GM15510 (cell line): ENCODE data around the gene DUS1L.

Source experiments
- POLR2A ChIP-seq: IDR thresholded peaks from 3 replicates; pipeline ENCODE4 v1.6.1; 2011; ENCODE audit warnings: borderline replicate concordance; ENCODE audit not compliant: insufficient read length; ENCODE audit errors: extremely low read depth

Gene DUS1L

DNA sequence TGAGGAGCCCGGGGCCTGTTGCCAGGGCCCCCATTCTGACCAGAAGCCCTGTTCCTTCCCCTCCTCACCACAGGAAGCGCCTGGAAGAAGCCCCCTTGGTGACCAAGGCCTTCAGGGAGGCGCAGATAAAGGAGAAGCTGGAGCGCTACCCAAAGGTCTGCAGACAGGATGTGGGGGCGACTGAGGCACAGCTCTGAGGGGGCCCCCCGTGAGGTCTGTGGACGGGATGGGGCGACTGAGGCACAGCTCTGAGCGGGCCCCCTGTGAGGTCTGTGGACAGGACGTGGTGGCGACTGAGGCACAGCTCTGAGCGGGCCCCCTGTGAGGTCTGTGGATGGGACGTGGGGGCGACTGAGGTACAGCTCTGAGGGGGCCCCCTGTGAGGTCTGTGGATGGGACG is 56.2 kb downstream of the DUS1L start:
- TF ChIP-seq POLR2A: no peak

DNA sequence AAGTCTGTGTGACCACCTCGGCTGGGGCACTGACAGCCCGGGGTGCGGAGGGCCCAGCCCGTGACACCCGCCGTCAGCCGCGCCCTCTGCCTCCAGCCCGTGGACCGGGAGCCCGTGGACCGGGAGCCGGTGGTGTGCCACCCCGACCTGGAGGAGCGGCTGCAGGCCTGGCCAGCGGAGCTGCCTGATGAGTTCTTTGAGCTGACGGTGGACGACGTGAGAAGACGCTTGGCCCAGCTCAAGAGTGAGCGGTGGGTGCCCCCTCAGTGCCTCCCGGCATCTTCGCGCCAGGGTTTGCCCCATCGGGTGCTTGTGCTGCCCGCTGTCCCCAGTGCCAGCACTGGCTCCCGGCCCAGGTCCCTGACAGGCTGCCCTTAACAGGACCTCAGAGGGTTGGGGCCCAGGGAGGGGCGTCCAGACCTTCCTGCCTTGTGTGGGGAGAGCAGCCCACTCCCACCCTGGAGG is 56.6 kb downstream of the DUS1L start:
- TF ChIP-seq POLR2A: no peak

DNA sequence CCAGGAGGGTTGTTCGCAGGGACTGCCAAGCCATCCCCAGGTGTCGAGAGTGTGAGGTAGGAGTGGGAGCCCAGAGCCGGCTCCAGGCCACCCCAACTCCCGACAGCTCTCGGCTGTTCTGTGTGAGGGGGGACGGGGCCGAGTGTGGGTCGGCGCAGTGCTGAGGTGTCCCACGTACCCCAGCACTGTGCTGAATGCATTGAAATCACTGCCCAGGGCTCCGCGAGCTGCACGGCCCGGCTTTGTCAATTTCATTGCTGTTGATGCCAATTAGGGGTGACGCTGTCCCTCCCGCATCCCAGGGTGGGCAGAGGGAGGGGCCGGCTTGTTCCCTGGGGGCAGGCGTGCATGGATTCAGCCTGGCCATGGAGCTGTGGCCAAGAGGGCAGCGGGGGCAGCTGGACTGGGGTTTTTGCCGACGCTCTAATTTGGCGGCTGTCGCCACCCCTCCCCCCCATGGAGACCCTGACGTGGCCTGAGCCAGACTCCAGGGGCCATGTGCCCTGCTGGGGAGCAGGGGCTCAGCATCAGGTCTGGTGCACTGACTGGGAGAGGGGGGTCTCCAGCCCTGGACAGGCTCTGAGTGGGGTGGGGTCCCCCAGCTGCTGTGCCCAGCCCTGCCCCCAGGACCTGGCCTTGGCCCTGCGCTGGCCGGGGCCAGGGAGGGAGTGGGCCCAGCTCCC is 57.2 kb downstream of the DUS1L start:
- TF ChIP-seq POLR2A: no peak
